Common myeloid progenitor, CD34-positive (primary cell): Measurements from ENCODE around the gene CACNA1G.
A peak's percentile ranks its signal among the peaks of the same experiment; 100 is the strongest.

Experiments used
- CTCF ChIA-PET: fragments of 350-600 bp; sonication (Branson Sonifier 250); formaldehyde crosslinking; loops from one replicate; lab custom pipeline; 2021; ENCODE audit warnings: antibody characterized with exemption; lab: Charles Lee
- POLR2A ChIA-PET: fragments of 350-600 bp; sonication (Branson Sonifier 250); formaldehyde crosslinking; loops from one replicate; lab custom pipeline; 2021; ENCODE audit warnings: antibody characterized with exemption; lab: Charles Lee
- DNase-seq, 3 donors: peaks; one replicate each; pipeline versions ENCODE4 v3.0.0 to v3.0.0-alpha.2; 2013
- H3K27ac ChIP-seq, 2 experiments: 1 replicate in 1 of 2; 2 replicates in 1 of 2; pipeline ENCODE4 v1.7.0; 2013; ENCODE audit warnings: inconsistent platforms in 2 of 2, low read length in 2 of 2, mild to moderate bottlenecking in 2 of 2, low read depth in 1 of 2, moderate library complexity in 1 of 2; ENCODE audit not compliant: severe bottlenecking in 2 of 2, insufficient read depth in 1 of 2, poor library complexity in 1 of 2
- H3K27me3 ChIP-seq, 5 experiments: replicated peaks in 2 of 5; 1 replicate in 3 of 5; 2 replicates in 2 of 5; pipeline versions ENCODE4 v1.6.1 to v1.7.0; 2013; ENCODE audit warnings: low read length in 4 of 5, mild to moderate bottlenecking in 2 of 5, moderate library complexity in 2 of 5, inconsistent platforms in 1 of 5; ENCODE audit not compliant: insufficient read depth in 5 of 5, control insufficient read depth in 4 of 5
- H3K36me3 ChIP-seq, 4 experiments: 1 replicate in 2 of 4; 2 replicates in 2 of 4; pipeline versions ENCODE4 v1.6.1 to v1.7.0; 2013; ENCODE audit warnings: low read length in 3 of 4, control low read depth in 1 of 4, mild to moderate bottlenecking in 1 of 4; ENCODE audit not compliant: control insufficient read depth in 4 of 4, insufficient read depth in 4 of 4
- H3K4me1 ChIP-seq, 4 experiments: 1 replicate in 3 of 4; 2 replicates in 1 of 4; pipeline versions ENCODE4 v1.6.1 to v1.7.1; 2013; ENCODE audit warnings: low read length in 3 of 4, mild to moderate bottlenecking in 3 of 4, control low read depth in 1 of 4, inconsistent platforms in 1 of 4, moderate library complexity in 1 of 4; ENCODE audit not compliant: control insufficient read depth in 4 of 4, insufficient read depth in 4 of 4; ENCODE audit errors: control extremely low read depth in 1 of 4
- H3K4me3 ChIP-seq, 7 experiments: 1 replicate in 4 of 7; 2 replicates in 3 of 7; pipeline versions ENCODE4 v1.5.1 to v1.7.0; 2013; ENCODE audit warnings: mild to moderate bottlenecking in 7 of 7, low read length in 6 of 7, moderate library complexity in 6 of 7, inconsistent platforms in 2 of 7, low read depth in 2 of 7, control low read depth in 1 of 7; ENCODE audit not compliant: insufficient read depth in 4 of 7, control insufficient read depth in 1 of 7; ENCODE audit errors: extremely low read depth in 1 of 7
- H3K9me3 ChIP-seq, 5 experiments: 1 replicate in 4 of 5; 2 replicates in 1 of 5; pipeline versions ENCODE4 v1.6.1 to v1.7.1; 2013; ENCODE audit warnings: low read length in 4 of 5, mild to moderate bottlenecking in 2 of 5, inconsistent platforms in 1 of 5, low read depth in 1 of 5, moderate library complexity in 1 of 5; ENCODE audit not compliant: control insufficient read depth in 4 of 5, insufficient read depth in 2 of 5; ENCODE audit errors: control extremely low read depth in 1 of 5
- WGBS: methylation state at CpG from one replicate; pipeline ENCODE4 v1.1.5; 2013; ENCODE audit not compliant: insufficient coverage; 5-methylcytosine and 5-hydroxymethylcytosine counted together

The CACNA1G gene

GRCh38 chr17:50640686-50641351 lies 80.3 kb downstream of the CACNA1G start:
- no peaks in the 10 kb centered on the region for H3K36me3 ChIP-seq
- peak overlapping the region in 2 of 7 experiments; percentile 31 to 42 for H3K4me3 ChIP-seq
- ChIA-PET CTCF (interaction anchor here (0.9 to 7.5 kb wide), 10 partner anchors 8 to 98 kb away, joined by 3 to 84 read pairs (median 3); no protein-coding TSS in a partner anchor), POLR2A (interaction anchor here (0.8 kb wide), 1 partner anchor 21 kb away, joined by 3 read pairs; no protein-coding TSS in a partner anchor)
- no peak overlapping the region for H3K27ac ChIP-seq
- H3K4me1 ChIP-seq = peaks cover 2 to 26% (median 22%) of the 10 kb centered on the region in 4 experiments
- H3K27me3 ChIP-seq = peaks cover 0 to 16% (median 13%) of the 10 kb centered on the region in 5 experiments
- DNase-seq = peak; percentile 84 to 97 (median 94)
- H3K9me3 ChIP-seq = no peaks in the 10 kb centered on the region
- WGBS = 37% methylated on average over 8 of the region's 12 CpGs

DNA sequence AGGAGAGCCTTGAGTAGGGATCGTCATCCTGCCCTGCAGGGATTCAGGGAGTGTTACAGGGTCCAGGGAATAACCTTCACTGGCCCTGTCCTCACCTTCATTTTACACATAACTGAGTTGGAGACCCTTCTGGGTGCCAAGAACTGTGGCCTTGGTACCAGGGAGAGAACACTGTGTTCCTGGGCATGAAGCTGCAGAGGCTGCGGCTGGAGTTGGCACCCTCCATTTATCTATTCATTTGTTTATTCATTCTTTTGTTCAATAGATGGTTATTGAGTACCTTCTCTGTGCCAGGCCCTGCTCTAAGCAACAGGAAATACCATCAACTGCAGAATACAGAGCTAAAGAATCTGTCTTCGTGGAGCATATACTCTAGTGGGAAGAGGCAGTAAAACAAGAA lies 80.8 kb downstream of the CACNA1G start:
- POLR2A ChIA-PET = interaction anchor here (0.8 kb wide), 1 partner anchor 21 kb away, joined by 3 read pairs; no protein-coding TSS in a partner anchor

DNA sequence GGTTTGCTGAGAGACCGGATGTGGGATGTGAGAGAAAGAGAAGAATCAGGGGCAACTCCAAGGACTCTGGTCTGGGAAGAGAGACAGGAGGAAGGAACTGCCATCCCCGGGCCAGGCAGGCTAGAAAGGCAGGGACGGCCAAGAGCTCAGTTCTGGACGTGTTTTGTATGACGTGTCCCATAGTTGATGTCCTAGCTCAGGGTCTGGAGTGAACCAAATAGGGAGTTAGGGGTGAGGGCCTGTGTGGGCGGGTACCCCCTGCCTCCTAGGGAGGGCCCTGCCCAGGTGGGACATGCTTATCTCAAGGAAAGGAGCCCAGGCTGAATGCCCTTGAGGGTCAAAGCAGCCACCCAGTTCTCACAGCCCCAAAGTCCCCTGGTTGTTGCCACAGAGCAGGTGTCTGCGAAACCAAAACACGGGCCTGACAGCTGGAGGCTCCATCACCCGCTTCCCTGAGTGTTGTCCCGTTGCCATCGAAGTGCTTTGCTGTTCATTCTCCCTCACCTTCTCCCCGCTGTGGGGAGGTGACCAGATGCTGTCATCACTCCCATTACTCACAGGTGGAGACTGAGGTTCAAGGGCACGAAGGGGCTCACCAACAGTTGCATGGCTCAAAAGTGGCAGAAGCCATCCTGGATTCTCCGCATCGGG lies 81.7 kb downstream of the CACNA1G start:
- POLR2A ChIA-PET = no interaction called here
- DNase-seq = no peak
- no peaks in the 10 kb centered on the region for H3K36me3 ChIP-seq
- no peaks in the 10 kb centered on the region for H3K9me3 ChIP-seq
- CTCF ChIA-PET = interaction anchor here (1.0 to 7.5 kb wide), 7 partner anchors 8 to 38 kb away, joined by 3 to 84 read pairs (median 4); no protein-coding TSS in a partner anchor
- H3K27ac ChIP-seq = no peak overlapping the region
- 87% methylated on average over 14 of the region's 15 CpGs for WGBS
- H3K4me3 ChIP-seq = no peak overlapping the region
- H3K27me3 ChIP-seq = peaks cover 0 to 10% (median 0%) of the 10 kb centered on the region in 5 experiments
- peaks cover 2 to 26% (median 22%) of the 10 kb centered on the region in 4 experiments for H3K4me1 ChIP-seq

More for the DNA sequence above, 80.8 kb downstream of the CACNA1G start:
- CTCF ChIA-PET = interaction anchor here (1.1 to 7.5 kb wide), 8 partner anchors 8 to 98 kb away, joined by 3 to 84 read pairs (median 3); no protein-coding TSS in a partner anchor
- no peaks in the 10 kb centered on the region for H3K9me3 ChIP-seq
- H3K4me3 ChIP-seq = peak overlapping the region in 1 of 7 experiments; percentile 42
- H3K36me3 ChIP-seq = no peaks in the 10 kb centered on the region
- H3K27ac ChIP-seq = no peak overlapping the region
- DNase-seq = no peak
- WGBS = 14% methylated on average over 2 of the region's 3 CpGs
- peaks cover 2 to 26% (median 22%) of the 10 kb centered on the region in 4 experiments for H3K4me1 ChIP-seq
- peaks cover 0 to 15% (median 8%) of the 10 kb centered on the region in 5 experiments for H3K27me3 ChIP-seq

DNA sequence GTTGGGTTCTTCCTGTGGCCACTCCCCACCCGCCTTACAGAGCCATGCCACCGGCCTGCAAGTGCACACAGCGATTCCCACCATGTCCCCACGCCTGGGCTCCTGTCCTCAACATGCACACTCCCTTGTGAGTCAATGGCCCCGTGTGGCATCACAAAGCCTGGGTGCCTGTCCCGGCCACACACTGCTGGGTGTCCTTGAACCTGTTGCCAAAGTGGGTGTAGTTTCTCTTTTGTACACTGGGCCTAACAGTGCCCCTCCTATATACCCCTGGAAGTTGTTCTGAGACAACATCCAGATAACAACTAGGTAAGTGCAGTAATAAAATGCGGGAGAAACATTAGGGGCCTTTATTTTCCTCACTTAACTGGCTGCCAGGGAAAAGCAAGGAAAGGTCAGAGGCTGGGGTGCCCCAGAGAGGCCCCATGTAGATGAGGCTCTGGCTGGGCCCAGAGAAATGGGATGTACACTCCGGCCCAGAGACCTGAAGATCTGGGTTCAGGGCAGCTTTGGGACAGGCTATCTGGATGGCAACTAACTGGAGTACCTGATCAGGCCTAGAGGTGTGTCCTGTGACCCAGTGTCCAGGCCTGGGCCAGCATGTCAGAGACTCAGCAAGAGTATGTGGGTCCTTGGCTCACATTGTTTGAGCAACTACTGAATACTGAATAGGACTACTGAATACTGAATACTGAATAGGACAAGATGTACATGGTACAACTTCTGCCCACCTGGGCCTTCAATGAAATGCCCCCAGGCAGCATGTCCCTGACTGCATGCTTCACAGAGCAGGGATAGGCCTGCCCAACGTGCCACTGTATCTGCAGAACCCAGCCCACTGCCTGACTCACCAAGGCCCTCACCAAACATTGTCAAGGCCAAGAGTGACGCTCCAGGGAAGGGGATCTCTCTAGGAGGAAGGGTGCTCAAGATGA lies 82.5 kb downstream of the CACNA1G start:
- ChIA-PET CTCF (interaction anchor here (7.5 kb wide), 1 partner anchor 16 kb away, joined by 84 read pairs; no protein-coding TSS in a partner anchor), POLR2A (no interaction called here)
- WGBS = 98% methylated on average over 10 of the region's 10 CpGs
- peaks cover 2 to 26% (median 22%) of the 10 kb centered on the region in 4 experiments for H3K4me1 ChIP-seq
- no peak overlapping the region for H3K4me3 ChIP-seq
- no peaks in the 10 kb centered on the region for H3K36me3 ChIP-seq
- no peak for DNase-seq
- no peaks in the 10 kb centered on the region for H3K9me3 ChIP-seq
- no peak overlapping the region for H3K27ac ChIP-seq
- peaks cover 0 to 8% (median 0%) of the 10 kb centered on the region in 5 experiments for H3K27me3 ChIP-seq

- DNase-seq = no peak
Observed at GRCh38 chr17:50645748-50646682, 85.5 kb downstream of the CACNA1G start.

More at GRCh38 chr17:50645748-50646682, 85.5 kb downstream of the CACNA1G start:
- H3K4me3 ChIP-seq = no peak overlapping the region
- H3K4me1 ChIP-seq = peaks cover 2 to 7% (median 5%) of the 10 kb centered on the region in 4 experiments
- H3K36me3 ChIP-seq = no peaks in the 10 kb centered on the region
- POLR2A ChIA-PET = interaction anchor here (0.6 kb wide), 1 partner anchor 75 kb away, joined by 4 read pairs; no protein-coding TSS in a partner anchor
- WGBS = 100% methylated on average over 3 of the region's 3 CpGs
- CTCF ChIA-PET = interaction anchor here (1.0 to 1.6 kb wide), 5 partner anchors 9 to 96 kb away, joined by 3 to 6 read pairs (median 3); no protein-coding TSS in a partner anchor
- no peaks in the 10 kb centered on the region for H3K27me3 ChIP-seq
- H3K27ac ChIP-seq = no peak overlapping the region
- H3K9me3 ChIP-seq = no peaks in the 10 kb centered on the region
